WTC11 (cell line): ENCODE results near the gene SBK3. TPM values are rescaled to one million over a fixed set of nuclear protein-coding genes. Genes with fewer than 3 reads are reported as not detected.

ENCODE experiments used
- CREM ChIP-seq: sonication (generic); formaldehyde crosslinking; IDR thresholded peaks from 2 replicates; pipeline ENCODE4 v1.8.1; 2022; ENCODE audit warnings: mild to moderate bottlenecking, missing genetic modification reagents, moderate library complexity
- GABPB1 ChIP-seq: sonication (generic); formaldehyde crosslinking; IDR thresholded peaks from 2 replicates; pipeline ENCODE4 v1.8.1; 2023; ENCODE audit warnings: mild to moderate bottlenecking, missing genetic modification reagents
- MXD4 ChIP-seq: fragments of 250-450 bp; sonication (Bioruptor Pico); IDR thresholded peaks from 2 replicates; pipeline ENCODE4 v1.8.0; 2021; ENCODE audit warnings: mild to moderate bottlenecking, moderate library complexity, borderline replicate concordance
- MYBL2 ChIP-seq: sonication (generic); formaldehyde crosslinking; IDR thresholded peaks from 2 replicates; pipeline ENCODE4 v1.8.1; 2023; ENCODE audit warnings: mild to moderate bottlenecking, moderate library complexity, missing genetic modification reagents
- RELA ChIP-seq: sonication (generic); formaldehyde crosslinking; IDR thresholded peaks from 2 replicates; pipeline ENCODE4 v1.8.1; 2022; ENCODE audit warnings: missing genetic modification reagents, mild to moderate bottlenecking, borderline replicate concordance
- SMAD3 ChIP-seq: sonication (generic); formaldehyde crosslinking; IDR thresholded peaks from 2 replicates; pipeline ENCODE4 v1.8.0; 2022; ENCODE audit warnings: missing genetic modification reagents, mild to moderate bottlenecking, borderline replicate concordance
- SP1 ChIP-seq: sonication (generic); formaldehyde crosslinking; conservative IDR thresholded peaks from 2 replicates; pipeline ENCODE4 v1.8.1; 2022; ENCODE audit warnings: missing genetic modification reagents
- TEAD1 ChIP-seq: sonication (generic); formaldehyde crosslinking; IDR thresholded peaks from 2 replicates; pipeline ENCODE4 v1.8.0; 2022; ENCODE audit warnings: mild to moderate bottlenecking, missing genetic modification reagents
- ZBTB21 ChIP-seq: sonication (generic); formaldehyde crosslinking; IDR thresholded peaks from 2 replicates; pipeline ENCODE4 v1.8.1; 2023; ENCODE audit warnings: mild to moderate bottlenecking, missing genetic modification reagents, borderline replicate concordance
- ZNF138 ChIP-seq: sonication (generic); formaldehyde crosslinking; conservative IDR thresholded peaks from 2 replicates; pipeline ENCODE4 v1.8.1; 2022; ENCODE audit warnings: mild to moderate bottlenecking, moderate library complexity, missing genetic modification reagents
- ZNF219 ChIP-seq: sonication (generic); formaldehyde crosslinking; IDR thresholded peaks from 2 replicates; pipeline ENCODE4 v1.8.0; 2023; ENCODE audit warnings: missing genetic modification reagents, mild to moderate bottlenecking, borderline replicate concordance
- ZNF423 ChIP-seq: fragments of 250-450 bp; sonication (Bioruptor Pico); IDR thresholded peaks from 2 replicates; pipeline ENCODE4 v2.1.2; 2022; ENCODE audit warnings: mild to moderate bottlenecking, moderate library complexity
- ZNF671 ChIP-seq: fragments of 250-450 bp; sonication (Bioruptor Pico); IDR thresholded peaks from 2 replicates; pipeline ENCODE4 v1.8.0; 2021; ENCODE audit warnings: mild to moderate bottlenecking
- total RNA-seq: library from RNA; stranded (reverse); gene quantifications from 3 replicates; pipeline ENCODE4 v1.2.3, GENCODE V29; 2021
- TF ChIP-seq, protein P1 (sequence below): sonication (generic); formaldehyde crosslinking; conservative IDR thresholded peaks from 2 replicates; pipeline ENCODE4 v1.8.1; 2023; ENCODE audit warnings: mild to moderate bottlenecking, low read depth, missing genetic modification reagents, moderate library complexity
- TF ChIP-seq, protein P2 (sequence below): sonication (generic); formaldehyde crosslinking; IDR thresholded peaks from 2 replicates; pipeline ENCODE4 v1.8.0; 2022; ENCODE audit warnings: mild to moderate bottlenecking, missing genetic modification reagents
- TF ChIP-seq, protein P3 (sequence below): sonication (generic); formaldehyde crosslinking; IDR thresholded peaks from 2 replicates; pipeline ENCODE4 v1.8.0; 2022; ENCODE audit warnings: missing genetic modification reagents
- TF ChIP-seq, protein P4 (sequence below): sonication (generic); formaldehyde crosslinking; IDR thresholded peaks from 2 replicates; pipeline ENCODE4 v1.8.1; 2023; ENCODE audit warnings: mild to moderate bottlenecking, missing genetic modification reagents, moderate library complexity
- TF ChIP-seq, protein P5 (sequence below): sonication (generic); formaldehyde crosslinking; IDR thresholded peaks from 2 replicates; pipeline ENCODE4 v1.8.0; 2023; ENCODE audit warnings: missing genetic modification reagents, mild to moderate bottlenecking, borderline replicate concordance
- TF ChIP-seq, protein P6 (sequence below): sonication (generic); formaldehyde crosslinking; IDR thresholded peaks from 2 replicates; pipeline ENCODE4 v1.8.1; 2022; ENCODE audit warnings: mild to moderate bottlenecking, moderate library complexity, missing genetic modification reagents
- TF ChIP-seq, protein P7 (sequence below): sonication (generic); formaldehyde crosslinking; IDR thresholded peaks from 2 replicates; pipeline ENCODE4 v1.8.1; 2022; ENCODE audit warnings: low read depth, missing genetic modification reagents, borderline replicate concordance
- TF ChIP-seq, protein P8 (sequence below): sonication (generic); formaldehyde crosslinking; conservative IDR thresholded peaks from 2 replicates; pipeline ENCODE4 v1.8.1; 2022; ENCODE audit warnings: mild to moderate bottlenecking, missing genetic modification reagents

Gene SBK3
- total RNA-seq, 1 experiment from 2014 or later, result 0.90 TPM

DNA sequence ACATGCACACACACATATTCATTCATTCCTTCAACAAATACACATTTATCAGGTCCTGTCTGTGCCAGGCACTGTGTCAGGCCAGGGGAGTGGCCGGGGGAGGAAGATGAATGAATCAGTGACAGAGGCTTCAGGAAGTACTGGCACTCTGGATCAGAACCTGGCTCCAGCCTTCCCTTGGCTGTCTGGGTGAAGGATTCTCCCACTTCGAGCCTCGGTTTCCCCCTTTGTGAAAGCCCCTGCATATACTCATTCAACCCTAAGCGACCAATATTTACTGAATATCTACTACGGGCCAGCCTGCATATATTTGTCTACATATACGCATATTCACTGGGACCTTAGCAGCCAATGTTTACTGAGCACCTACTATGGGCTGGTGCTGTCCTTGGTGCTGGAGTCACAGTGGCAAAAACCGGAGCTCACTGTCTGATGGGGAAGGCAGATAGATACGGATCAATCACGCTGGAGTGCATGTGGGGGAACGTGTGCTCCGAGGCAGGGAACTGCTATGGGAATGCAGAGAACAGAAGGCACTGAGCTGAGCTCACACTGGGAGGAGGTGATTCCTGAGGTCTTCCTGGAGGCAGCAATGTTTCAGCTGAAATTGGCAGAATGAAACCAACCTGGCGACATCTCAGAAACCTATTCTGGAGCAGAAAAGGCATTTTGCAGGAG, 35.9 kb upstream of the SBK3 start (continued):
- TF ChIP-seq, protein P1, sequence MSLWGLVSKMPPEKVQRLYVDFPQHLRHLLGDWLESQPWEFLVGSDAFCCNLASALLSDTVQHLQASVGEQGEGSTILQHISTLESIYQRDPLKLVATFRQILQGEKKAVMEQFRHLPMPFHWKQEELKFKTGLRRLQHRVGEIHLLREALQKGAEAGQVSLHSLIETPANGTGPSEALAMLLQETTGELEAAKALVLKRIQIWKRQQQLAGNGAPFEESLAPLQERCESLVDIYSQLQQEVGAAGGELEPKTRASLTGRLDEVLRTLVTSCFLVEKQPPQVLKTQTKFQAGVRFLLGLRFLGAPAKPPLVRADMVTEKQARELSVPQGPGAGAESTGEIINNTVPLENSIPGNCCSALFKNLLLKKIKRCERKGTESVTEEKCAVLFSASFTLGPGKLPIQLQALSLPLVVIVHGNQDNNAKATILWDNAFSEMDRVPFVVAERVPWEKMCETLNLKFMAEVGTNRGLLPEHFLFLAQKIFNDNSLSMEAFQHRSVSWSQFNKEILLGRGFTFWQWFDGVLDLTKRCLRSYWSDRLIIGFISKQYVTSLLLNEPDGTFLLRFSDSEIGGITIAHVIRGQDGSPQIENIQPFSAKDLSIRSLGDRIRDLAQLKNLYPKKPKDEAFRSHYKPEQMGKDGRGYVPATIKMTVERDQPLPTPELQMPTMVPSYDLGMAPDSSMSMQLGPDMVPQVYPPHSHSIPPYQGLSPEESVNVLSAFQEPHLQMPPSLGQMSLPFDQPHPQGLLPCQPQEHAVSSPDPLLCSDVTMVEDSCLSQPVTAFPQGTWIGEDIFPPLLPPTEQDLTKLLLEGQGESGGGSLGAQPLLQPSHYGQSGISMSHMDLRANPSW (CRISPR knock-in tag), result no peak
- no peak for TF ChIP-seq SP1 (CRISPR knock-in tag)
- peak; percentile 46; the same call in 1 of the 2 replicates for TF ChIP-seq TEAD1
- TF ChIP-seq, protein P2, sequence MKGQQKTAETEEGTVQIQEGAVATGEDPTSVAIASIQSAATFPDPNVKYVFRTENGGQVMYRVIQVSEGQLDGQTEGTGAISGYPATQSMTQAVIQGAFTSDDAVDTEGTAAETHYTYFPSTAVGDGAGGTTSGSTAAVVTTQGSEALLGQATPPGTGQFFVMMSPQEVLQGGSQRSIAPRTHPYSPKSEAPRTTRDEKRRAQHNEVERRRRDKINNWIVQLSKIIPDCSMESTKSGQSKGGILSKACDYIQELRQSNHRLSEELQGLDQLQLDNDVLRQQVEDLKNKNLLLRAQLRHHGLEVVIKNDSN (CRISPR knock-in tag), result no peak; the same call in 1 of the 2 replicates
- TF ChIP-seq SMAD3 (CRISPR knock-in tag), result peak; percentile 39; the same call in 1 of the 2 replicates
- TF ChIP-seq, protein P3, sequence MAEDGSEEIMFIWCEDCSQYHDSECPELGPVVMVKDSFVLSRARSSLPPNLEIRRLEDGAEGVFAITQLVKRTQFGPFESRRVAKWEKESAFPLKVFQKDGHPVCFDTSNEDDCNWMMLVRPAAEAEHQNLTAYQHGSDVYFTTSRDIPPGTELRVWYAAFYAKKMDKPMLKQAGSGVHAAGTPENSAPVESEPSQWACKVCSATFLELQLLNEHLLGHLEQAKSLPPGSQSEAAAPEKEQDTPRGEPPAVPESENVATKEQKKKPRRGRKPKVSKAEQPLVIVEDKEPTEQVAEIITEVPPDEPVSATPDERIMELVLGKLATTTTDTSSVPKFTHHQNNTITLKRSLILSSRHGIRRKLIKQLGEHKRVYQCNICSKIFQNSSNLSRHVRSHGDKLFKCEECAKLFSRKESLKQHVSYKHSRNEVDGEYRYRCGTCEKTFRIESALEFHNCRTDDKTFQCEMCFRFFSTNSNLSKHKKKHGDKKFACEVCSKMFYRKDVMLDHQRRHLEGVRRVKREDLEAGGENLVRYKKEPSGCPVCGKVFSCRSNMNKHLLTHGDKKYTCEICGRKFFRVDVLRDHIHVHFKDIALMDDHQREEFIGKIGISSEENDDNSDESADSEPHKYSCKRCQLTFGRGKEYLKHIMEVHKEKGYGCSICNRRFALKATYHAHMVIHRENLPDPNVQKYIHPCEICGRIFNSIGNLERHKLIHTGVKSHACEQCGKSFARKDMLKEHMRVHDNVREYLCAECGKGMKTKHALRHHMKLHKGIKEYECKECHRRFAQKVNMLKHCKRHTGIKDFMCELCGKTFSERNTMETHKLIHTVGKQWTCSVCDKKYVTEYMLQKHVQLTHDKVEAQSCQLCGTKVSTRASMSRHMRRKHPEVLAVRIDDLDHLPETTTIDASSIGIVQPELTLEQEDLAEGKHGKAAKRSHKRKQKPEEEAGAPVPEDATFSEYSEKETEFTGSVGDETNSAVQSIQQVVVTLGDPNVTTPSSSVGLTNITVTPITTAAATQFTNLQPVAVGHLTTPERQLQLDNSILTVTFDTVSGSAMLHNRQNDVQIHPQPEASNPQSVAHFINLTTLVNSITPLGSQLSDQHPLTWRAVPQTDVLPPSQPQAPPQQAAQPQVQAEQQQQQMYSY (CRISPR knock-in tag), result no peak
- TF ChIP-seq, protein P4, sequence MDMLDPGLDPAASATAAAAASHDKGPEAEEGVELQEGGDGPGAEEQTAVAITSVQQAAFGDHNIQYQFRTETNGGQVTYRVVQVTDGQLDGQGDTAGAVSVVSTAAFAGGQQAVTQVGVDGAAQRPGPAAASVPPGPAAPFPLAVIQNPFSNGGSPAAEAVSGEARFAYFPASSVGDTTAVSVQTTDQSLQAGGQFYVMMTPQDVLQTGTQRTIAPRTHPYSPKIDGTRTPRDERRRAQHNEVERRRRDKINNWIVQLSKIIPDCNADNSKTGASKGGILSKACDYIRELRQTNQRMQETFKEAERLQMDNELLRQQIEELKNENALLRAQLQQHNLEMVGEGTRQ (CRISPR knock-in tag), result no peak
- no peak for TF ChIP-seq MYBL2 (CRISPR knock-in tag)
- TF ChIP-seq RELA, result no peak
- peak; percentile 48; the same call in 1 of the 2 replicates for TF ChIP-seq CREM (CRISPR knock-in tag)
- TF ChIP-seq, protein P5, sequence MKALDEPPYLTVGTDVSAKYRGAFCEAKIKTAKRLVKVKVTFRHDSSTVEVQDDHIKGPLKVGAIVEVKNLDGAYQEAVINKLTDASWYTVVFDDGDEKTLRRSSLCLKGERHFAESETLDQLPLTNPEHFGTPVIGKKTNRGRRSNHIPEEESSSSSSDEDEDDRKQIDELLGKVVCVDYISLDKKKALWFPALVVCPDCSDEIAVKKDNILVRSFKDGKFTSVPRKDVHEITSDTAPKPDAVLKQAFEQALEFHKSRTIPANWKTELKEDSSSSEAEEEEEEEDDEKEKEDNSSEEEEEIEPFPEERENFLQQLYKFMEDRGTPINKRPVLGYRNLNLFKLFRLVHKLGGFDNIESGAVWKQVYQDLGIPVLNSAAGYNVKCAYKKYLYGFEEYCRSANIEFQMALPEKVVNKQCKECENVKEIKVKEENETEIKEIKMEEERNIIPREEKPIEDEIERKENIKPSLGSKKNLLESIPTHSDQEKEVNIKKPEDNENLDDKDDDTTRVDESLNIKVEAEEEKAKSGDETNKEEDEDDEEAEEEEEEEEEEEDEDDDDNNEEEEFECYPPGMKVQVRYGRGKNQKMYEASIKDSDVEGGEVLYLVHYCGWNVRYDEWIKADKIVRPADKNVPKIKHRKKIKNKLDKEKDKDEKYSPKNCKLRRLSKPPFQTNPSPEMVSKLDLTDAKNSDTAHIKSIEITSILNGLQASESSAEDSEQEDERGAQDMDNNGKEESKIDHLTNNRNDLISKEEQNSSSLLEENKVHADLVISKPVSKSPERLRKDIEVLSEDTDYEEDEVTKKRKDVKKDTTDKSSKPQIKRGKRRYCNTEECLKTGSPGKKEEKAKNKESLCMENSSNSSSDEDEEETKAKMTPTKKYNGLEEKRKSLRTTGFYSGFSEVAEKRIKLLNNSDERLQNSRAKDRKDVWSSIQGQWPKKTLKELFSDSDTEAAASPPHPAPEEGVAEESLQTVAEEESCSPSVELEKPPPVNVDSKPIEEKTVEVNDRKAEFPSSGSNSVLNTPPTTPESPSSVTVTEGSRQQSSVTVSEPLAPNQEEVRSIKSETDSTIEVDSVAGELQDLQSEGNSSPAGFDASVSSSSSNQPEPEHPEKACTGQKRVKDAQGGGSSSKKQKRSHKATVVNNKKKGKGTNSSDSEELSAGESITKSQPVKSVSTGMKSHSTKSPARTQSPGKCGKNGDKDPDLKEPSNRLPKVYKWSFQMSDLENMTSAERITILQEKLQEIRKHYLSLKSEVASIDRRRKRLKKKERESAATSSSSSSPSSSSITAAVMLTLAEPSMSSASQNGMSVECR, result peak; percentile 65; the same call in 1 of the 2 replicates
- TF ChIP-seq, protein P6, sequence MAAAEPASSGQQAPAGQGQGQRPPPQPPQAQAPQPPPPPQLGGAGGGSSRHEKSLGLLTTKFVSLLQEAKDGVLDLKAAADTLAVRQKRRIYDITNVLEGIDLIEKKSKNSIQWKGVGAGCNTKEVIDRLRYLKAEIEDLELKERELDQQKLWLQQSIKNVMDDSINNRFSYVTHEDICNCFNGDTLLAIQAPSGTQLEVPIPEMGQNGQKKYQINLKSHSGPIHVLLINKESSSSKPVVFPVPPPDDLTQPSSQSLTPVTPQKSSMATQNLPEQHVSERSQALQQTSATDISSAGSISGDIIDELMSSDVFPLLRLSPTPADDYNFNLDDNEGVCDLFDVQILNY (CRISPR knock-in tag), result no peak; the same call in 1 of the 2 replicates
- TF ChIP-seq ZBTB21 (CRISPR knock-in tag), result no peak
- TF ChIP-seq, protein P7, sequence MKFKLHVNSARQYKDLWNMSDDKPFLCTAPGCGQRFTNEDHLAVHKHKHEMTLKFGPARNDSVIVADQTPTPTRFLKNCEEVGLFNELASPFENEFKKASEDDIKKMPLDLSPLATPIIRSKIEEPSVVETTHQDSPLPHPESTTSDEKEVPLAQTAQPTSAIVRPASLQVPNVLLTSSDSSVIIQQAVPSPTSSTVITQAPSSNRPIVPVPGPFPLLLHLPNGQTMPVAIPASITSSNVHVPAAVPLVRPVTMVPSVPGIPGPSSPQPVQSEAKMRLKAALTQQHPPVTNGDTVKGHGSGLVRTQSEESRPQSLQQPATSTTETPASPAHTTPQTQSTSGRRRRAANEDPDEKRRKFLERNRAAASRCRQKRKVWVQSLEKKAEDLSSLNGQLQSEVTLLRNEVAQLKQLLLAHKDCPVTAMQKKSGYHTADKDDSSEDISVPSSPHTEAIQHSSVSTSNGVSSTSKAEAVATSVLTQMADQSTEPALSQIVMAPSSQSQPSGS (CRISPR knock-in tag), result no peak
- 0 out of 2 replicates have a peak, but pooled peaks have one; percentile 61 for TF ChIP-seq ZNF219
- no peak for TF ChIP-seq MXD4 (CRISPR knock-in tag)
- TF ChIP-seq, protein P8, sequence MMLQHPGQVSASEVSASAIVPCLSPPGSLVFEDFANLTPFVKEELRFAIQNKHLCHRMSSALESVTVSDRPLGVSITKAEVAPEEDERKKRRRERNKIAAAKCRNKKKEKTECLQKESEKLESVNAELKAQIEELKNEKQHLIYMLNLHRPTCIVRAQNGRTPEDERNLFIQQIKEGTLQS, result no peak
- TF ChIP-seq ZNF423 (CRISPR knock-in tag), result no peak
- peak; percentile 6; the same call in 1 of the 2 replicates for TF ChIP-seq GABPB1 (CRISPR knock-in tag)
- TF ChIP-seq ZNF138 (CRISPR knock-in tag), result no peak
- TF ChIP-seq ZNF671, result no peak
